NCI-H1092 treated with DMSO at 0.1 percent for 48 hours (cell line): ENCODE measurements around the gene CTDSP2.
"Not testable (repeated sequence)": the region's sequence is repeated elsewhere in the genome, so short reads cannot be mapped to it uniquely, and the experiment has no call there.

ENCODE experiments used
- DNase-seq: peaks from one replicate; lab custom pipeline; 2025; lab: John Stamatoyannopoulos, UW

The CTDSP2 gene

DNA sequence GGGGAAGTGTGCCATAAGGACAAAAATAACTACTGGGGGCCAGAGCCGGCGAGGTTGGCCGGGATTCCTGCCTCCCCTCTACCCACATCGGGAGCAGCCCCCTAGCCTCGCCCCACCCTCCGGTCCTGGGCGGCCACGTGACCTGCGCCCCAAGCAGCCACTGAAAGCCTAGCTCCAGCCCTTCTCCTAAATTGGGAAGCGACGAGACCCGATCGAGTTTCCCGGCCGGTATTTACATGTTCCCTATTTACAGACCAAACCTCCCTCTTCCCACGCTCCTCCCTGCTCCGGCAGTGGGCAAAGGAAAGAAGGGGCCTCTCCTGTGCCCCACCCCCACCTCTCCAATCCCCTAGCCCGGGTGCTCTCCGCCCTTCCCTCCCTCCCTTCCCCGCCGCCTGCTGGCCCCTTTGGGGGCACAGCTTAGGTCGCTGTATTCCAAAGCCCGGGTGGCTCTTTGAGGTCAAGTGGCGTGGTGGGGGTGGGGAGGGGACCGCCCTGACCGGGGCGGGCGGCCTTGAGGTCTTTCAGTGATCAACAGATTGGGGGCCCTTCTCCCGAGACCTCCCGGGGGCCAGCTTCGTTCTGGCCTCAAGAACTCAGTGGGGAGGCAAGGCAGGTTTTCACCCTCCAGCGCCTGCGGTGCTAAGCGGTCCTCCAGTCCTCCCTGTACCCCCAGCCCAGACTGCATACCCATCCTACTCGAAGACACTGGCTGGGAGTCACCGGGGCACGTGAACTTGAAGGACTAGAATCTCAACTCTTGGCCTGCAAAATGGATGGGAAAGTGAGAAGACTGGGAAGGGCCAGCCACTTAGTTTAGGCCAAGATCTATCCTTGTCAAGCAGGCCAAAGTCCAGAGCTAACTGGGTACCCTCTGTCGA lies 6.3 kb upstream of the CTDSP2 start:
- peak; percentile 15 for DNase-seq

DNA sequence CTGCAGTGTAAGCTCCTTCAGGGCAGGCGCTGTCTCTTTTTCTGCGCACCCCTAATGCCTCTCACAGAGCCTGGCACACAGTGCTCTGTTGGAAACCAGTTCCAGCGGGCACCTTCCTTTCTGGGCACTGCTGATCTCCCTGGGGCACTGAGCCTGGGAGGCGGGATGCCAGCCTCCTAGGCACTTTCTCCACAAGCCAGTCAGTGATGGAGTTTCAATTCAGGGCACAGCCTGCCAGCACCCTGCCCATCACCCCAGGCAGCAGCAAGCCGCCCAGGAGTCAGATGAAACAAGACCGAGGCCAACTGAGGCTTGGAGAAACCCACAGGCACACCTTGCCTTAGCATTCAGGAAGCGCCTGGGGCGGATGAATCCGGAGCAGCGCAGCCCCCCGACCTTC lies 5.7 kb upstream of the CTDSP2 start:
- peak; percentile 6 for DNase-seq

DNA sequence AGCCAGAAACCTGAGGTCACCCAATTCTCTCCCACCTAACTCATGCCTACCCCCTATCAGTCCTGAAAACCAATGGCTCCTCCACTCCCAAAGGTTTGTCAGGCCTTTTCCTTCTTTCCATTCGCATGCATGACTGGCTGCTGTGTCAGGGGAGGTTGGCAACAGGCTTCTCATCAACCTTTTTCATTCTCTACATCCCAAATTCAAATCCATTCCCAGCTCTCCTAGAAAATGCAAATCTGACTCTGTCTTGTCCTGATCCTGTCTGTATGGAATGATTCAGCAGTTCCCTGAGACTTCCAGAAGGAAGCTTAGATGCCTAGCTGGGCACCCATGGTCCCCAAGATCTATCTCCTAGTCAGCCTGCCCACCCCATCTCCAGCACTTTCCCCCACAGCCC lies 5.0 kb upstream of the CTDSP2 start:
- no peak for DNase-seq

DNA sequence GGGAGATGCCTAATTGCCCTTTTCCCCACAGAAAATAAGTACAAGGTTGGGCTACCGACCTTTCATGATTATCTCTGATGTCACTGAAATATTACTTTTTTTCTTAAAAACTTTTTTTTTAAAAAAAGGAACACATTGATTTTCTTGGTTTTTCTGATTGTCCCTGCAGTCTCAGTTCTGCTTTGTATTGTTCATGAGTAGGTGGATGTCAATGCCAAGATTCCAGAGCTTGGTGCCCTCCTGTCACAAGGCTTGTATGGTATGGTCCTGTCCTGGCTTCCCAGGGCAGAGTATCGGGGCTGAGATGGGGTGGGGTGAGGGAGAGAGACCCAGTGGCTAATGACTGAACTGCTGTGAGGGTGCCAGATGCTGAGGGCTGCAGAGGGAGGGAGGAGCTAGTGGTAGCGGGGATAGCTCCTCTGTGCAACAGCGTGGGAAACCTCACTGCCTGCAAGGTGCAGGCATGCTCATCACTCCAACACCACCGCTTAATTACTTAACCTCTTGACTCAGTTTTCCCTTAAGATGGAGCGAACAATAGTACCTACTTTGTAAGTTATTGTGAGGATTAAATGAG lies 4.4 kb upstream of the CTDSP2 start:
- DNase-seq = no peak

DNA sequence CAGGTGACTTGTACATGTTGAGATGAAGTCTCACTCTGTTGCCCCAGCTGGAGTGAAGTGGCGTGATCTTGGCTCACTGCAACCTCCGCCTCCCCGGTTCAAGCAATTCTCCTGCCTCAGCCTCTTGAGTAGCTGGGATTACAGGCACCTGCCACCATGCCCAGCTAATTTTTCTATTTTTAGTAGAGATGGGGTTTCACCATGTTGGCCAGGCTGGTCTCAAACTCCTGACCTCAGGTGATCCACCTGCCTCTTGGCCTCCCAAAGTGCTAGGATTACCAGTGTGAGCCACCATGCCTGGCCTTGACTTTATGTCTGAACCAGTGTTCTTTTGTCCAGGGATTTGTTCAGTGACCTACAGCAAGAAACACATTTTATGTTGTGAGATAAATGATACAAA lies 2.9 kb upstream of the CTDSP2 start:
- not testable (repeated sequence) for DNase-seq

GRCh38 chr12:57849035-57849434 lies 2.5 kb upstream of the CTDSP2 start:
- DNase-seq = no peak

GRCh38 chr12:57848208-57848607 lies 1.7 kb upstream of the CTDSP2 start:
- no peak for DNase-seq

DNA sequence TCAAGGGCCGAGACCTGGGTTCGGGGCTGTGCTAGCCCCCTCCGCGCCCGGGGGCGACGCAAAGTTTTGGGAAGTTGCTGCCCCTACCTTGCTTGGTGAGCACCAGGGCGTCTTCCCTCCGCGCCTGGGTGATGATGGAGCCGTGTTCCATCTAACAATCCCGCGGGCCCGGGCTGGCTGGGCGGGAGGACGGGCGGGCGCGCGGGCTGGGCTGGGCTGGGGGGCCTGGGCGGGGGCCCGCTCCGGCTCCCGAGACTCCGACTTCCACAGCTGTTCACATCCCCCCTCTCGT lies 298 bp downstream of the CTDSP2 start:
- DNase-seq = no peak

DNA sequence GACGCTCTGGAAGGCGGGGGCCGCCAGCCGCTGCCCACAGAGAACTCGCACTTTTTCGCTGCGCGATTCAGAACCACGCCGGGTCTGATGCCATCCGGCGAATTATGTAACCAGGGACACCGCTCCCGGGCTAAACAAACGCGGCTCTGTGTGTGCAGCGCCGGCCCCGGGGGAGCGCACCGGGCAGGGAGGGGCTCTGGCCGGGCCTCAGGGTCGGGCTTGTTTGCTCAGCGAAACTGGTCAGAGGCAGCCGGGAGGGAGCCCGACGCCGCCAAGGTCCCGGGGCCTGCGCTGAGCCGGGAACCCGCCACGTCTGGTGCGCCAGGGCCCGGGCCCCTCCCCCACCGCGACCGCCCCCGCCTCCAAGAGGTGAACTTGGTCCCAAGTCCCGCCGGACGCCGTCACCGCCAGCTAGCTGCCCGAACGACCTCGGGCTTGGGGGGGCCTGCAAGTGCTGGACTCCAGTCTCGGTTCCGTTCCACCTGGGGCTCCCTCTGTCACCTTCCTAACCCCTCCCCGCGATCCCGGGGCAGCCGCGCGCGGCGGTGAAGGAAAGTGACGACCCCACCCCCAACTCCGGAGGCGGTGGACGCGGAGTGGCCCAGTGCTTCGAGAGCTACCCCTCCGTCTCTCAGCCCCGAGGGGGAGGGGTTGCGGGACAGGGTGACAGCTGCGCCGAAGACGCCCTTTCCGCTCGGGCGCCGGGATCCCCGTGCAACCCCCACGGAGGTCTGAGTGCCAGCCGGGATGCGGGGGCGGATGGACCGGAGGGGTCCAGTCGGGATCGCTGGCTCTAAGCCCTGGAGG lies 848 bp downstream of the CTDSP2 start:
- DNase-seq = peak; percentile 14

DNA sequence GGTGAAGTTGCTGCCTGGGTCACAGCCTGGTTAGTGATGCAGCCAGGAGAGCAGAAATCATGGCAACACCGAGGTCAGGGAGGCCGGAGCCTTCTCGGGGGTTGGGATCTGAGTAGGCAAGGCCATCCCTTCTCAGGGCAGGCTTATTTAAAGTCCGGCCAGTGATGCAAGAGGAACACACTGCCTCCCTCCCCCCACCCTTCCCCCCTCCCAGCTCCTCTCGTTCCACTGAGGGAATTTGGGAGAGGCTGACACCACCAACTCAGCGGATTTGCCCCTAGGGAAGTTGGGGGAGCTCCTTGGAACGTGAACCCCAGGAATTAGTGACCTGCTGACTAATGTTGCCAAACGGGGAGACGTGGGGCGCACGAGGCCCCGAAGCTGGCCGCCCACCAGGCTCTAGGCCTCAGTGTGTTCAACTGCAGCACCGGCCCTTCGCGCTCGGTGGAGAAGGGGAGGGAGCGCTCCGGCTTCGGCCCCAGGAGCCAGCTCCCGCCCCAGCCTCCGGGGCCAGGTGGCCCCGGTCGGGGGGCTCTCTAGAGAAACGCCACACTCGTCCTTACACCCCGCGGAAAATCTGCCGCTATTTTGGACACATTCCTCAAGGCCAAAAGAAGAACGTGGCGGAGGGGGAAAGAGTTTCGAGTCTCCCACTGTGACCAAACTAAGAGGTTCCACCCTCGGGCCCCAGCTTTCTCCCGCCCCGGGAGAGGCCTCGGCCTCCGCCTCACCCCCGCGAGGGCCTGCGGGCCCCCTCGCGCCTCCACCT lies 1.6 kb downstream of the CTDSP2 start:
- no peak for DNase-seq

DNA sequence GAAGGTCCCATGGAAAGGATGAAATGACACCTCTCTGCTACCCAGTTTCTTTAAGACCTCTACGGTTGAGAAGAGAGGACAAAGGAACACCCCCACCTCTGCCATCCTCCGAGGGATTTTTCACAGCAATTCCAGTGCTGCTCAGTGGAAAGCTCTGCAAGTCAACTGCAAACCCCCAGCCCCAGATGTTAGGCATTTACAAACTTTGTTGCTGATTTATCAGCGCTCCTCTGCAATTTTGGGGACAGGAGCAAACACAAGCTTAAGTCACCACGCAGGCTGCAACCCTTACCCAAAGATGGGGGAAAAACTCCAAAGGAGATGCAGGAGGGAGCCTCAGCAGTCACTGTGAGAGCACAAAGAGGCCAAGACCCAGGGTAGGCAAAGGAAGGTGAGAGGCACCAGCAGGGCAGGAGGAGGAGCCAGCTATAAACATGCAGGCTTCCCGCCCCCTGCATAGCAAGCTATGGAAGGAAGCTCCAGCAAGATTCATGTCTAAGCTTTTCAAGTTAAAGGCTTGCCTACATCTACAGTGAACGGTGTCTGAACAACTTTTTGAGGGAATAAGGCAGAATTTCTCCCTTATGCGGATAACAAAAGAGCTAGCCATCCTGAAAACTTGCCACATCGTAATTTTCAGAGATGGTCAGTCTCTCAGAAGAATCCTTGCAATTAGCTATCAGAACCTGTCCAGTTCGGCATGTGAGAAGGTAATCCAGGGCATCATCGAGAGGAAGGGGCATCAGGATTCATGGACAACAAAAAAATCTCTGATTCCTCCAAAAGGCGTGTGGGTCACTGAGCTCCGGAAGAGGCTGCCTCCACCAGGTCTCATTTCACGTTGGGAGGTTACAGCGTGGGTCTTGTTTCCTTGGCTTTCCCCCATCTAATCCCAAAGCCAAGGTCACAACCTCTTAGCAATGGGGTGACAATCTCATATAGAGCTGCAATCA lies 3.9 kb downstream of the CTDSP2 start:
- DNase-seq = no peak

- no peak for DNase-seq
Observed at GRCh38 chr12:57841445-57841844, 5.1 kb downstream of the CTDSP2 start.

GRCh38 chr12:57840726-57841125 lies 5.8 kb downstream of the CTDSP2 start:
- DNase-seq = peak; percentile 57

GRCh38 chr12:57839996-57840395 lies 6.5 kb downstream of the CTDSP2 start:
- DNase-seq = peak; percentile 14

DNA sequence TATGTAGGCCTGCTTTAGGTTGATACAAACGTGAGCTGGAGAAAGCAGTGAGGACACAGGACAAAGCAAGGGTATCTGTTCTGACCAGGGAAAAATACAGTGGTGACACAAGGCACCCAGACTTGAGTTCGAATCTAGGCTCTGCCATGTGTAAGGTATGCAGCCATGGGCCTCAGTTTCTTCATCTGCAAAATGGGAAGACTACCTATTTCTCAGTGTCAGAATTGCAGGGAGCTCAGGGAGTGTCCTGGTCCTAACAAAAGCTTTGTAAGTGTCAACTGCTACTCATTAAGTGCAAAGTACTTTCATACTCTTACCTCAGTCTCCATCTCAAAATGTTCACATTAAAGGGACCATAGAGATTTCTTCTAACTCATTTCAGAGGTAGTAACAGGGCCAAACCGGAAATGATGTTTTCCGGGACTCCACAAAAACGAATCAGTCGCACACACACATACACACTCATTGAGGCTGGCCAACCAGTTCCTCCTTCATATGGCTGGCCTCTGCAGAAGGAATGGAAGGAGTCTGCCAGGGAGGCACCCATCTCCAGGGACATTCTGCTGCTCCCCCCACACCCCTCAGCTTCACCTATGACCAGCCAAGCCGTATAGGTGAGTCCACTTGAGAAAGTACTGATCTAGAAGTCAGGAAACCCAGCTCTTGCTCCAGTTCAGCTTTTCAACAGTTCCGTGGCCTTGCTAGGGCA lies 7.8 kb downstream of the CTDSP2 start:
- no peak for DNase-seq

DNA sequence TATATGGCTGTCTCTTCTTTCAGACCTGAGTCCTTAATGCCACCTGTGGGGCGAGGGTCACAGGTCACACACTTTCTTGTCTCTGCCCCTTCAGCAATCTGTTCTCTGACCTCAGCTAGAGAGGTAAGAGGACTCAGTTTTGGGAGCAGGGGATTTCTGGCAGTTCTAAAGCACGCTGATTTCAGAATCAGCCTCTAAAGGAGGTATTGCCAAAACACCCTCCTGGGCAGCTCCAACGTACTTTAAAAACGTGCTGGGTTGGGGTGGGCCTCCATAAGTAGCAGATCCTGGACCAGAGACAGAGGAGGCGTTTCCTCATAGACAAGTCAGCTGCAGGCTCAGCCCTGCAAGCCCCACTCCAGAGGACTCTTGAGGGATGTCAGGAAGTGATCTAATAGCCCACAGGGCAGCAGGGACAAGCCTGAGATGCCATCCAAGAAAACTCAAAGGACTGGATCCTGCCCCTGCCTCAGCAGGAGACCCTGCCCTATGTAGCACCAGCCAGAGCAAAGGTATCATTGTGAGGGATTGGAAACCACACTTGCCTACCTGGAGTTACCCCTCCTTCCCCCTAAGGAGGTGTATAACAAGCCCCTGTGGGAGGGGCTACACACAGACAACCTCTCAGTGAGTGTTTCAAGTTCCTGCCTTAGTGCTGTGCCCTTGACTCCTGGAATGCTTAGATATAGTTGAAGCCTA lies 8.5 kb downstream of the CTDSP2 start:
- peak; percentile 4 for DNase-seq

- peak; percentile 53 for DNase-seq
Observed at GRCh38 chr12:57836442-57837375, 9.8 kb downstream of the CTDSP2 start.

DNA sequence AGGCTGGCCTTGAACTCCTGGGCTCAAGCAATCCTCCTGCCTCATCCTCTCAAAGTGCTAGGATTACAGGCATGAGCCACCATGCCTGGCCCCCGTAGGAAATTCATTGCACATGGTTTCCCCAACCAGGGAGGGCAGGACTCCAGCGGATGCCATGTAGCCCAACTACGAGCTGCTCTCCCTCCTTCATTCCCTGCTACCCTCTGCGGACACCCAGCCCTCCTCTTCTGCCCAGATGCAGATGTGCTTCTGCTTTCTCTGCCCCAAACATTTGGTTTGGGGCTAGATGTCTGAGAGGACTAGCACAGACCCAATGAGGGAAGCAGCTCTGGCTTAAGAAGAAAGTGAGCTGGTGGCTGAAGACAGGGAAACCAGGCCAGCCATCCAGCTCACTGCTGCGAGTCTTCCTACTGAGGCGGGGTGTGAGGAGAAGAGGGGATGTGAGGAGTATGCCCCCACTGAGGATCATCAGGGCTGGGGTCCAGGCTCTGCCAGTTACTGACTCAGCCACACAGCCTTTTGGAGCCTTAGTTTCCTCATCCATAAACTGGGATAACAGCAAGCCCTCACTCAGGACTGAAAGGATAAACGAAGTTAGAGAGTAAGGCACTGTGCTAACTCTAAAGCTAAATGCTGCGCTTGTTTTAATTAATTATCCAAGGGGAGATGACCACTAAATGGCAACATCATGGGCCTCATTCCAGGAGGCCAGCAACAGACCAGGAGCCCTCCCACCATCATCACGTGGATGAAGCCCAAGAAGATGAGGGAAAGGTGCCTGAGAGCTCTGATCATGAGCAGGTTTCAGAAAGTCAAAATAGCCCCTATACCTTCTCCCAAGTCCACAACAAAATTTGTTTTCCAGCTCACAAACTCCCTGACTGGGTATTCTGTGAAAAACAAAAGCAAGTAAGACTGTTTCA lies 10.9 kb downstream of the CTDSP2 start:
- no peak for DNase-seq
